K562 (cell line): ENCODE measurements around the gene SYNE2. TPM values are rescaled to one million over a fixed set of nuclear protein-coding genes. Genes with fewer than 3 reads are reported as not detected.
A peak's percentile ranks its signal among the peaks of the same experiment; 100 is the strongest.

Source experiments
- ATAC-seq: fragments of 200-7000 bp; cut with Tn5 transposase; 3 replicates; pipeline ENCODE4 v1.9.1; 2020; ENCODE audit warnings: moderate library complexity
- BruUV-seq: library from RNA; stranded (reverse); fragments of 400-500 nt; replicated peaks from 2 replicates; lab custom pipeline; 2021; lab: Mats Ljungman, UMichigan
- CTCF ChIA-PET: fragments of 300-600 bp; formaldehyde crosslinking; extraction: SDS; loops from one replicate; lab custom pipeline; 2021; ENCODE audit warnings: low intra/inter-chr PET ratio; lab: Yijun Ruan, JAX
- POLR2A ChIA-PET: fragments of 300-600, 350-650 bp; sonication (Branson Sonifier 250); formaldehyde crosslinking; extraction: SDS; loops from one replicate; lab custom pipeline; 2021; ENCODE audit warnings: antibody characterized with exemption, inconsistent platforms; lab: Yijun Ruan, JAX
- DNase-seq, 4 experiments: peaks; one replicate each; pipeline versions ENCODE4 v3.0.0 to v3.0.0-alpha.2; 2011 to 2018; ENCODE audit warnings: low spot score in 3 of 4, mixed read lengths in 3 of 4; ENCODE audit errors: extremely low read depth in 1 of 4
- FAIRE-seq: peaks from 2 replicates; lab custom pipeline; 2011; peaks lifted over from hg19 to GRCh38; lab: Jason Lieb, UNC
- H2AFZ ChIP-seq: 2 replicates; pipeline ENCODE4 v1.6.0; 2011; ENCODE audit warnings: low read depth, low read length, control low read depth, inconsistent platforms
- H3K27ac ChIP-seq: fragments of 200-600 bp; 3 replicates; pipeline ENCODE4 v1.8.0; 2011; ENCODE audit warnings: low read depth, mild to moderate bottlenecking, control low read depth, inconsistent platforms, low read length, moderate library complexity, mixed read lengths; ENCODE audit errors: extremely low read depth
- H3K27me3 ChIP-seq, 2 experiments: fragments of 300-600 bp in 1 of 2; 2 replicates in 1 of 2; 3 replicates in 1 of 2; pipeline versions ENCODE4 v1.6.0 to v1.8.0; 2011; ENCODE audit warnings: inconsistent platforms in 2 of 2, low read length in 2 of 2, mild to moderate bottlenecking in 1 of 2, mixed read lengths in 1 of 2, moderate library complexity in 1 of 2; ENCODE audit not compliant: control insufficient read depth in 2 of 2, insufficient read depth in 2 of 2
- H3K36me3 ChIP-seq: fragments of 300-600 bp; 3 replicates; pipeline ENCODE4 v1.8.0; 2011; ENCODE audit warnings: mild to moderate bottlenecking, low read length, inconsistent platforms; ENCODE audit not compliant: control insufficient read depth, insufficient read depth
- H3K4me1 ChIP-seq, 2 experiments: fragments of 200-600 bp in 1 of 2; replicated peaks in 1 of 2; 2 replicates in 1 of 2; 3 replicates in 1 of 2; pipeline versions ENCODE4 v1.5.1 to v1.8.0; 2011; ENCODE audit warnings: inconsistent platforms in 2 of 2, low read length in 2 of 2, mild to moderate bottlenecking in 1 of 2, mixed read lengths in 1 of 2, moderate library complexity in 1 of 2; ENCODE audit not compliant: control insufficient read depth in 2 of 2, insufficient read depth in 2 of 2
- H3K4me2 ChIP-seq: 2 replicates; pipeline ENCODE4 v1.6.1; 2011; ENCODE audit warnings: low read length, control low read depth, inconsistent platforms, mixed read lengths; ENCODE audit not compliant: insufficient read depth
- H3K4me3 ChIP-seq: fragments of 200-600 bp; sonication (generic), shearing (Covaris generic); 2 replicates; pipeline ENCODE4 v1.5.1; 2016; ENCODE audit warnings: control low read depth, inconsistent platforms
- H3K79me2 ChIP-seq: fragments of 200-600 bp; 3 replicates; pipeline ENCODE4 v1.8.0; 2011; ENCODE audit warnings: low read length, inconsistent platforms; ENCODE audit not compliant: control insufficient read depth, insufficient read depth
- H3K9ac ChIP-seq, 2 experiments: 2 replicates each; pipeline versions ENCODE4 v1.6.0 to v1.6.1; 2011; ENCODE audit warnings: low read depth in 2 of 2, low read length in 2 of 2, control low read depth in 1 of 2, inconsistent platforms in 1 of 2, mild to moderate bottlenecking in 1 of 2, mixed read lengths in 1 of 2; ENCODE audit not compliant: insufficient read depth in 1 of 2
- H3K9me1 ChIP-seq: one replicate; pipeline ENCODE4 v1.6.0; 2011; ENCODE audit warnings: inconsistent platforms, mild to moderate bottlenecking, low read length, moderate library complexity; ENCODE audit not compliant: control insufficient read depth, insufficient read depth
- H3K9me3 ChIP-seq: replicated peaks from 2 replicates; pipeline ENCODE4 v1.5.1; 2011; ENCODE audit warnings: low read depth, low read length, inconsistent platforms; ENCODE audit not compliant: control insufficient read depth, insufficient read depth
- H4K20me1 ChIP-seq: replicated peaks from 2 replicates; pipeline ENCODE4 v1.6.1; 2011; ENCODE audit warnings: low read length, inconsistent platforms, mixed read lengths; ENCODE audit not compliant: control insufficient read depth, insufficient read depth
- CEBPZ ChIP-seq: fragments of 150-350 bp; IDR thresholded peaks from 2 replicates; pipeline ENCODE4 v1.6.1; 2014; ENCODE audit warnings: low read depth, mild to moderate bottlenecking, low read length, borderline replicate concordance
- CHD2 ChIP-seq: IDR thresholded peaks from 2 replicates; pipeline ENCODE4 v1.6.1; 2011; ENCODE audit warnings: low read depth, low read length
- E2F3 ChIP-seq: fragments of 250-450 bp; sonication (Bioruptor Pico); IDR thresholded peaks from 2 replicates; pipeline ENCODE4 v1.4.0; 2020; ENCODE audit warnings: mild to moderate bottlenecking
- HSF4 ChIP-seq: fragments of 250-450 bp; sonication (Bioruptor Pico); IDR thresholded peaks from 2 replicates; pipeline ENCODE4 v2.1.2; 2022; ENCODE audit warnings: mild to moderate bottlenecking, moderate library complexity, borderline replicate concordance
- MYNN ChIP-seq, 2 experiments: sonication (generic); formaldehyde crosslinking in 1 of 2; IDR thresholded peaks; 2 replicates each; pipeline versions ENCODE4 v1.5.0 to v1.6.1; 2016 to 2020; ENCODE audit warnings: antibody characterized with exemption in 1 of 2, missing genetic modification reagents in 1 of 2
- NELFE ChIP-seq: IDR thresholded peaks from 2 replicates; pipeline ENCODE4 v1.6.1; 2011; ENCODE audit warnings: mild to moderate bottlenecking; ENCODE audit not compliant: insufficient read depth, insufficient read length
- PKNOX1 ChIP-seq: fragments of 450-650 bp; IDR thresholded peaks from 2 replicates; pipeline ENCODE4 v1.6.1; 2016
- RFX1 ChIP-seq: fragments of 450-650 bp; IDR thresholded peaks from 2 replicates; pipeline ENCODE4 v1.6.1; 2016; ENCODE audit warnings: mild to moderate bottlenecking, moderate library complexity
- THRB ChIP-seq: fragments of 450-650 bp; formaldehyde crosslinking; conservative IDR thresholded peaks from 2 replicates; pipeline ENCODE4 v1.4.0; 2022; ENCODE audit warnings: mild to moderate bottlenecking, missing genetic modification characterization
- ZKSCAN3 ChIP-seq: fragments of 250-450 bp; sonication (Bioruptor Pico); IDR thresholded peaks from 2 replicates; pipeline ENCODE4 v1.4.0; 2020
- ZNF408 ChIP-seq: fragments of 250-450 bp; sonication (Bioruptor Pico); IDR thresholded peaks from 2 replicates; pipeline ENCODE4 v1.4.0; 2020; ENCODE audit warnings: low read depth, mild to moderate bottlenecking, moderate library complexity
- ZNF561 ChIP-seq: fragments of 450-650 bp; formaldehyde crosslinking; conservative IDR thresholded peaks from 2 replicates; pipeline ENCODE4 v1.4.0; 2020; ENCODE audit warnings: mild to moderate bottlenecking, moderate library complexity
- WGBS: fragments of 100-300 bp; shearing (Covaris generic); methylation state at CpG from one replicate; pipeline ENCODE4 v1.1.6; 2016; ENCODE audit warnings: low coverage, mixed read lengths; ENCODE audit not compliant: insufficient coverage; ENCODE audit errors: missing lambda C conversion rate; 5-methylcytosine and 5-hydroxymethylcytosine counted together
- in situ Hi-C: fragments of 300-500 bp; cut with MboI; formaldehyde crosslinking; loops from 4 replicates; pipeline ENCODE4 v1.15.0; 2018; ENCODE audit warnings: inconsistent platforms, mixed read lengths
- intact Hi-C: fragments of 100-400 bp; cut with micrococcal nuclease; formaldehyde crosslinking; loops from 2 replicates; pipeline ENCODE4 v1.14.2; 2022
- polyA plus RNA-seq, 8 experiments: library from polyadenylated mRNA; depleted of rRNA in 4 of 8; stranded (reverse) in 5 of 8; unstranded in 3 of 8; fragments of >200 nt; fragmentation: Nextera tagmentation in 2 of 8; fragmentation: Illumina TruSeq in 1 of 8; extraction: Ambion mirVana in 2 of 8; extraction: Trizol in 1 of 8; gene quantifications; 2 replicates each; pipeline versions ENCODE4 v1.2.1 to v1.2.3, GENCODE V29; 2011 to 2014; ENCODE audit warnings: inconsistent platforms in 1 of 8, missing spikeins in 1 of 8
- total RNA-seq, 7 experiments: library from RNA; depleted of rRNA in 6 of 7; stranded (reverse); fragments of >200 nt in 6 of 7; fragmentation: Illumina TruSeq in 2 of 7; extraction: Trizol in 2 of 7; gene quantifications; 2 replicates each; pipeline versions ENCODE4 v1.2.1 to v1.2.3, GENCODE V29; 2011 to 2021; ENCODE audit warnings: low replicate concordance in 1 of 7

Gene SYNE2
- total and polyA plus RNA-seq, 9 of the 15 experiments (the other 6 are each of a cell fraction or from before 2014, with no cell fraction given): 0.06 to 0.53 (median 0.11) TPM

- TF ChIP-seq E2F3 (CRISPR knock-in tag) (no peak), ZNF408 (no peak), ZNF561 (CRISPR knock-in tag) (no peak), THRB (CRISPR knock-in tag) (no peak), HSF4 (no peak), NELFE (no peak), RFX1 (no peak), CHD2 (no peak), ZKSCAN3 (CRISPR knock-in tag) (no peak), MYNN (IDR thresholded peaks at IDR 0.05) (no peak), MYNN (CRISPR knock-in tag; IDR thresholded peaks at IDR 0.05) (no peak)
Observed at GRCh38 chr14:64119980-64120379, 267.2 kb downstream of the SYNE2 start (continued).

GRCh38 chr14:64123241-64123822 is 270.5 kb downstream of the SYNE2 start:
- ChIA-PET CTCF (no interaction called here), POLR2A (interaction anchor here (0.8 kb wide), 1 partner anchor 18 kb away, joined by 4 read pairs; no protein-coding TSS in a partner anchor)
- Histone ChIP-seq H3K27me3 (peaks cover 0 to 19% of the 10 kb centered on the region in 2 experiments; a peak in 2 of 5 replicates), H3K9me3 (no peaks in the 10 kb centered on the region), H3K9ac (no peak overlapping the region), H3K36me3 (no peaks in the 10 kb centered on the region), H3K27ac (no peak overlapping the region), H4K20me1 (no peaks in the 10 kb centered on the region), H3K4me2 (no peak overlapping the region), H3K4me1 (no peaks in the 10 kb centered on the region), H3K4me3 (no peak overlapping the region), H3K9me1 (no peaks in the 10 kb centered on the region), H2AFZ (no peak overlapping the region), H3K79me2 (no peaks in the 10 kb centered on the region)
- intact Hi-C loops: no loop called here
- WGBS: 8% methylated on average over 5 of the region's 5 CpGs
- DNase-seq (no peak), FAIRE-seq (no peak), ATAC-seq (0 out of 3 replicates have a peak, but pooled peaks have one; percentile 27)
- no TSS peak for BruUV-seq
- TF ChIP-seq CEBPZ (no peak), PKNOX1 (peak; percentile 32; the same call in 1 of the 2 replicates)
- in situ Hi-C loops: no loop called here
